Uterus (tissue), 4 donors: Measurements from ENCODE around the gene POU4F1. TPM values are rescaled to one million over a fixed set of nuclear protein-coding genes. Genes with fewer than 3 reads are reported as not detected.

Source experiments
- DNase-seq, 2 donors: peaks; one replicate each; pipeline ENCODE4 v3.0.0-alpha.2; 2019 to 2020
- H3K27ac ChIP-seq, 2 donors: fragments of 200-600 bp; sonication (generic); 1 replicate in 1 of 2; 2 replicates in 1 of 2; pipeline ENCODE4 v1.5.1; 2016 to 2018
- H3K27me3 ChIP-seq, 2 donors: fragments of 200-600 bp; sonication (generic); one replicate each; pipeline ENCODE4 v1.5.1; 2018 to 2019; ENCODE audit warnings: control low read depth in 1 of 2
- H3K36me3 ChIP-seq, 2 donors: fragments of 200-600 bp; sonication (generic); one replicate each; pipeline ENCODE4 v1.5.1; 2019; ENCODE audit warnings: control low read depth in 1 of 2
- H3K4me1 ChIP-seq, 2 donors: fragments of 200-600 bp; sonication (generic); one replicate each; pipeline ENCODE4 v1.5.1; 2018 to 2019; ENCODE audit warnings: control low read depth in 1 of 2
- H3K4me3 ChIP-seq, 2 donors: fragments of 200-600 bp; sonication (generic); 1 replicate in 1 of 2; 2 replicates in 1 of 2; pipeline ENCODE4 v1.5.1; 2018 to 2019; ENCODE audit warnings: mild to moderate bottlenecking in 1 of 2
- H3K9me3 ChIP-seq, 2 donors: fragments of 200-600 bp; sonication (generic); one replicate each; pipeline ENCODE4 v1.5.1; 2019; ENCODE audit warnings: control low read depth in 1 of 2
- POLR2A ChIP-seq, 2 donors: fragments of 450-650 bp; IDR thresholded peaks; one replicate each; pipeline ENCODE4 v1.6.1; 2016; ENCODE audit warnings: antibody characterized with exemption in 2 of 2, mild to moderate bottlenecking in 1 of 2, moderate library complexity in 1 of 2
- intact Hi-C: fragments of 100-400 bp; cut with DNase I; formaldehyde crosslinking; loops from one replicate; pipeline ENCODE4 v1.15.1; 2023; ENCODE audit warnings: low total_unique reads
- total RNA-seq, 4 donors: library from RNA; depleted of rRNA in 3 of 4; stranded (reverse); fragments of >200 nt in 3 of 4; gene quantifications; one replicate each; pipeline versions ENCODE4 v1.1.0 to v1.2.4, GENCODE V29; 2014 to 2023
- TF ChIP-seq, protein P1 (sequence below), 4 experiments: fragments of 200-600 bp in 2 of 4; fragments of 450-650 bp in 2 of 4; sonication (generic) in 2 of 4; IDR thresholded peaks; one replicate each; pipeline ENCODE4 v1.5.1; 2016 to 2019; ENCODE audit warnings: antibody characterized with exemption in 4 of 4, mild to moderate bottlenecking in 2 of 4, moderate library complexity in 1 of 4
- donor health status: DM: yes; HTN: yes; CAD: no.

POU4F1 gene
- total RNA-seq, 4 donors from 2014 or later: not detected

DNA sequence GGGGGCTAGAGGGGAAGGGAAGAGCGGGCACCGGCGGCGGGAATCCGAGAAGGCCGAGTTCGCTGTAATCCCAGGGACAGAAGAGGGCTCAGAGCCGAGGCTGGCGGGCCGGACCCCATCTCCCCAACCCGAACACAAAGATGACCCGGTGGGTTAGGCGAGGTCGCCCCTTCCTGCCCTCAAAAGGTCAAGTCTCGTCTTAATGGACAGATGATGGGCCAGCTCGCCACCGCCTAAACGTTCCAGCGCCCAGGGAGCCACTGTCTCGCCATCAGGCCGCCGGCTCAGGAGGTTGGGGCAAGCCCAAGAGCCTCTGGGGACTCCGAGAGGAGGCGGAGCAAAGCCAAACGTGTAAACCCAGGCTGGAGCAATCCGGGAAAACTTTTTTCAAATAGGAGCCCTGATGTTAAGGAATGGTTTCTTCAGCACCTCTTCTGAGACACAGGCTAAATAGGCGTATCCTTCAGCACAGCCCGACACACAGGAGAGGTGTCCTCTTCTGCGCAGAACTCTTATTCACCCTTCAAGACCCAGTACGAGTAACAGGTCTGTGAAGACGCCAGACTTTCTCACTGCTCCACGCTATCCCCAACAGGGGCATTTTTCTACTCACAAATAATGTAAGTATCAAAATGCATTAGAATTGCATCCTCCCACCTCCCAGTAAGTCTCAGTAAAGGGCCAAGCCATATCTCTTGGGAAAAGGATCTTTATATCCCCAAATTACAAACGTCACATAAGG is 6.3 kb upstream of the POU4F1 start:
- no peaks in the 10 kb centered on the region for H3K9me3 ChIP-seq
- H3K36me3 ChIP-seq: no peaks in the 10 kb centered on the region
- H3K4me1 ChIP-seq: peaks cover 4 to 16% of the 10 kb centered on the region in 2 donors
- H3K27me3 ChIP-seq: peaks cover 15 to 39% of the 10 kb centered on the region in 2 donors
- peak in 1 of 2 donors; percentile 39 for DNase-seq
- peak overlapping the region in 1 of 2 donors; percentile 37 for H3K4me3 ChIP-seq
- no peak overlapping the region for H3K27ac ChIP-seq
- intact Hi-C loops: no loop called here
- TF ChIP-seq, protein P1, sequence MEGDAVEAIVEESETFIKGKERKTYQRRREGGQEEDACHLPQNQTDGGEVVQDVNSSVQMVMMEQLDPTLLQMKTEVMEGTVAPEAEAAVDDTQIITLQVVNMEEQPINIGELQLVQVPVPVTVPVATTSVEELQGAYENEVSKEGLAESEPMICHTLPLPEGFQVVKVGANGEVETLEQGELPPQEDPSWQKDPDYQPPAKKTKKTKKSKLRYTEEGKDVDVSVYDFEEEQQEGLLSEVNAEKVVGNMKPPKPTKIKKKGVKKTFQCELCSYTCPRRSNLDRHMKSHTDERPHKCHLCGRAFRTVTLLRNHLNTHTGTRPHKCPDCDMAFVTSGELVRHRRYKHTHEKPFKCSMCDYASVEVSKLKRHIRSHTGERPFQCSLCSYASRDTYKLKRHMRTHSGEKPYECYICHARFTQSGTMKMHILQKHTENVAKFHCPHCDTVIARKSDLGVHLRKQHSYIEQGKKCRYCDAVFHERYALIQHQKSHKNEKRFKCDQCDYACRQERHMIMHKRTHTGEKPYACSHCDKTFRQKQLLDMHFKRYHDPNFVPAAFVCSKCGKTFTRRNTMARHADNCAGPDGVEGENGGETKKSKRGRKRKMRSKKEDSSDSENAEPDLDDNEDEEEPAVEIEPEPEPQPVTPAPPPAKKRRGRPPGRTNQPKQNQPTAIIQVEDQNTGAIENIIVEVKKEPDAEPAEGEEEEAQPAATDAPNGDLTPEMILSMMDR (IDR thresholded peaks at IDR 0.05): no peak

DNA sequence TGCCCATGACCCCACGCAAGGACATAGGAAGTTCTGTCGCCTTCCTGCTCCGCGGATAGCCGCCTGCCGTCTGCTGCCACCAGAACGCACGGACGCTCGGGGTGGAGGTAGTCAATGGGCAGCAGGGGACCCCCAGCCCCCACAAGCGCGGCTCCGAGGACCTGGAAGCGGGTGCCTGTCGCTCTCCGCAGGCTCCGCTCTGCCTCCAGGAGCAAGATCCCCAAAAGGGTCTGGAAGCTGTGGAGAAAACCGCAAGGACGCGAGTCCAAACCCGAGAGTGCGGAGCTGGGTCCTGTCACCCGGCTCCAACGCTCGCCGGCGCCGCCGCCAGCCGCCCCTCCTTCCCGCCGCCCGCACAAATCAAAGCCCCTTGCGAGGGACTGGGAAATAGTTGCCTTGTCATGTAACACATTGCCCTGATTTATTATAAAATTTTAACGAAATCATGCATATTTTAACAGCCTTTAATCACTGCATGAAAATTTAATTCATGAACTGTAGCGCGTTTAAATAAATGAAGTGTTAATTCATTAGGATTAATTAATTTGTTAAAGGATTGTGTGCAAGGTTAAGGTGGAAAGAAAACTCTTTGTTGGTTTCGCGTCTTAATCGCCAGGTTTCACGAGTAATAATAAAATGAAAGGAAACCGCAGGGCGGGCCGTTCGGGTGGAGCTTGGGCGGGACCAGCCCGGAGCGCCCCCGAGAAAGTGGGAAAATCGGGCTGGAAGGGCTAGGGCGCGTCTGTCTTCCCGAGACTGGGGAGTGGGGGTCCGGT is 5.5 kb upstream of the POU4F1 start:
- H3K4me3 ChIP-seq: peak overlapping the region in 1 of 2 donors; percentile 37
- intact Hi-C loops: no loop called here
- TF ChIP-seq, protein P1 (IDR thresholded peaks at IDR 0.05): no peak
- no peak for TF ChIP-seq POLR2A (IDR thresholded peaks at IDR 0.05)
- H3K27me3 ChIP-seq: peaks cover 20 to 46% of the 10 kb centered on the region in 2 donors
- H3K27ac ChIP-seq: no peak overlapping the region
- no peaks in the 10 kb centered on the region for H3K9me3 ChIP-seq
- H3K4me1 ChIP-seq: peaks cover 4 to 16% of the 10 kb centered on the region in 2 donors
- no peaks in the 10 kb centered on the region for H3K36me3 ChIP-seq
- DNase-seq: no peak

DNA sequence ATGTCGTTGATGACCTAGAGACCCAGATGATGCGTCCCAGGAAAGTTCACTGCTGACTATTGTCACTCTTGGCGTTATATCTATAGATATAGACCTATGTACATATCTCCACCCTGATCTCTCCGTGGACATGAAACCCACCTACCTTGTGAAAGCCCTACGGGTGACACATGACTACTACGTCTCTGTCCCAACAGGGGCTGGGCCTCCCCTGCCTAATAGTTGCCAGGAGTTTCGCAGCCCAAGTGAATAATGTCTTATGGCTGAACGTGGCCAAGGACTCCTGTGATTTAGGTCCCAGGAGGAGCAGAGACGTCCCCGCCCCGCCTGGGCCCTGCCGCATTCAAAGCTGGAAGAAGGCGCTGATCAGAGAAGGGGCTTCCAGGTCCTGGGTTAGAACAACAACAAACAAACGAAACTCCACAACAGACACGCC is 4.9 kb upstream of the POU4F1 start:
- Histone ChIP-seq H3K9me3 (no peaks in the 10 kb centered on the region), H3K27me3 (peaks cover 25 to 50% of the 10 kb centered on the region in 2 donors), H3K36me3 (no peaks in the 10 kb centered on the region), H3K4me1 (peaks cover 4 to 20% of the 10 kb centered on the region in 2 donors), H3K4me3 (peak overlapping the region in 1 of 2 donors; percentile 37), H3K27ac (no peak overlapping the region)
- no peak for DNase-seq
- intact Hi-C loops: no loop called here
- TF ChIP-seq, protein P1 (IDR thresholded peaks at IDR 0.05): no peak
- TF ChIP-seq POLR2A (IDR thresholded peaks at IDR 0.05): no peak

DNA sequence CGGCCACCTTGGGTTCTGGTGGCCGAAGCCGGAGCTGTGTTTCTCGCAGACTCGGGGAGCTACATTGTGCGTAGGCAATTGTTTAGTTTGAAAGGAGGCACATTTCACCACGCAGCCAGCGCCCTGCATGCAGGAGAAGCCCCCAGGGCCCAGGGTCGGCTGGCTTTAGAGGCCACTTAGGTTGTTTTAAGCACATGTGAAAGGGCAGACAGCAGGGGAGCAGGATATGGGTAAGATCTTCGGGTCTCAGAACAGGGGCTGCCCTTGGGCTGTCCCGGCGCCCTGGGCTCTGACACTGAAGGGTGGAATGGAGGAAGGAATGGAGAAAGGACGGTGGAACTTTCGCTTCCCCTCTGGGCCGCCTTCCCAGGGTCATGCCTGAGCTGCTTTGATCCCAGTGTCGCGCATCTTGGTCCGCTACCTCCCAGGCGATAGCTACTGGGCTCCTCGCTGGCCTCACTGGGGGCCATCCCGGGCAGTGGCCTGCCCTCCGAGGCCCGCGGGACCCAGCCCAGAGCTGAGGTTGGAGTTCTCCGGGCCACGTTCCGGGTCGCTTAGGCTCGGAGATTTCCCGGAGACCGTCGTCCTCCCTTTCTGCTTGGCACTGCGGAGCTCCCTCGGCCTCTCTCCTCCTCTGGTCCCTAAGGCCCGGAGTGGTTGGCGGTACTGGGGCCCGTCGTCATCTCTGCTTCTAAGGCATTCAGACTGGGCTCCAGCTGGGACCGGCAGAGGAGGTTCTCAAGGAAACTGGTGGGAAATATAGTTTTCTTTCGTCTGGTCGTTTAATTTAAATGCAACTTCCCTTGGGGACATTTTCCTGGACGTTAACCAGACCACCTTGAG is 4.3 kb upstream of the POU4F1 start:
- no peak for DNase-seq
- Histone ChIP-seq H3K4me1 (peaks cover 4 to 25% of the 10 kb centered on the region in 2 donors), H3K36me3 (no peaks in the 10 kb centered on the region), H3K4me3 (no peak overlapping the region), H3K9me3 (no peaks in the 10 kb centered on the region), H3K27me3 (peaks cover 30 to 50% of the 10 kb centered on the region in 2 donors), H3K27ac (no peak overlapping the region)
- TF ChIP-seq, protein P1 (IDR thresholded peaks at IDR 0.05): no peak
- TF ChIP-seq POLR2A (IDR thresholded peaks at IDR 0.05): no peak
- intact Hi-C loops: no loop called here
